Neural progenitor cell (in vitro differentiated cells): ENCODE measurements around the gene METTL3. TPM values are rescaled to one million over a fixed set of nuclear protein-coding genes. Genes with fewer than 3 reads are reported as not detected.

Experiments
- DNase-seq: peaks from one replicate; pipeline ENCODE4 v3.0.0-alpha.2; 2016; ENCODE audit warnings: low spot score
- H2AFZ ChIP-seq: fragments of 200-600 bp; sonication (generic); replicated peaks from 2 replicates; pipeline ENCODE4 v1.6.1; 2016; ENCODE audit warnings: antibody characterized with exemption
- H3F3A ChIP-seq: fragments of 200-600 bp; sonication (generic); 2 replicates; pipeline ENCODE4 v1.6.1; 2016; ENCODE audit warnings: antibody characterized with exemption, low read depth
- H3K27ac ChIP-seq: fragments of 200-600 bp; sonication (generic); 2 replicates; pipeline ENCODE4 v1.5.1; 2016; ENCODE audit warnings: mild to moderate bottlenecking
- H3K27me3 ChIP-seq: fragments of 200-600 bp; sonication (generic); 2 replicates; pipeline ENCODE4 v1.6.1; 2016; ENCODE audit warnings: mild to moderate bottlenecking, moderate library complexity
- H3K36me3 ChIP-seq: fragments of 200-600 bp; sonication (generic); 2 replicates; pipeline ENCODE4 v1.5.1; 2016
- H3K4me1 ChIP-seq: fragments of 200-600 bp; sonication (generic); 2 replicates; pipeline ENCODE4 v1.6.1; 2016; ENCODE audit warnings: mixed run types
- H3K4me2 ChIP-seq: fragments of 200-600 bp; sonication (generic); 2 replicates; pipeline ENCODE4 v1.6.1; 2016
- H3K4me3 ChIP-seq: fragments of 200-600 bp; sonication (generic); 2 replicates; pipeline ENCODE4 v1.5.1; 2016
- H3K79me2 ChIP-seq: fragments of 200-600 bp; sonication (generic); 2 replicates; pipeline ENCODE4 v1.6.1; 2016; ENCODE audit warnings: low read depth
- H3K9ac ChIP-seq: fragments of 200-600 bp; sonication (generic); 2 replicates; pipeline ENCODE4 v1.6.1; 2016
- H3K9me3 ChIP-seq: fragments of 200-600 bp; sonication (generic); 2 replicates; pipeline ENCODE4 v1.5.1; 2016; ENCODE audit warnings: low read depth
- H4K20me1 ChIP-seq: fragments of 200-600 bp; sonication (generic); 2 replicates; pipeline ENCODE4 v1.6.1; 2016; ENCODE audit warnings: low read depth
- H3K27ac Mint-ChIP-seq: 3 replicates; pipeline ENCODE4 v1.8.0; 2021; ENCODE audit warnings: mixed read lengths
- H3K27me3 Mint-ChIP-seq: 2 replicates; pipeline ENCODE4 v1.8.0; 2022; ENCODE audit warnings: low read depth, mild to moderate bottlenecking, inconsistent platforms, moderate library complexity, mixed read lengths; ENCODE audit not compliant: insufficient read depth
- H3K36me3 Mint-ChIP-seq: 3 replicates; pipeline ENCODE4 v1.8.0; 2021; ENCODE audit warnings: mixed read lengths
- H3K4me1 Mint-ChIP-seq: 3 replicates; pipeline ENCODE4 v1.8.0; 2021; ENCODE audit warnings: mixed read lengths
- H3K4me3 Mint-ChIP-seq: 3 replicates; pipeline ENCODE4 v1.8.0; 2021; ENCODE audit warnings: mild to moderate bottlenecking, moderate library complexity, mixed read lengths
- H3K9me3 Mint-ChIP-seq: 3 replicates; pipeline ENCODE4 v1.8.0; 2020; ENCODE audit warnings: mixed read lengths
- CTCF ChIP-seq: fragments of 200-600 bp; sonication (generic); IDR thresholded peaks from 2 replicates; pipeline ENCODE4 v1.5.1; 2017; ENCODE audit warnings: antibody characterized with exemption, mild to moderate bottlenecking
- EZH2 ChIP-seq: fragments of 200-600 bp; sonication (generic); IDR thresholded peaks from 2 replicates; pipeline ENCODE4 v1.6.1; 2017; ENCODE audit warnings: antibody characterized with exemption, mild to moderate bottlenecking, moderate library complexity
- EZH2phosphoT487 ChIP-seq: fragments of 200-600 bp; sonication (generic); IDR thresholded peaks from 2 replicates; pipeline ENCODE4 v1.6.1; 2017; ENCODE audit warnings: antibody characterized with exemption
- total RNA-seq: library from RNA; depleted of rRNA; stranded (reverse); fragments of >200 nt; gene quantifications from 2 replicates; pipeline ENCODE4 v1.2.3, GENCODE V29; 2015; ENCODE audit warnings: low replicate concordance

The METTL3 gene
- total RNA-seq, 1 donor from 2014 or later = 99.5 TPM

- H3K9me3 Mint-ChIP-seq = no peaks in the 10 kb centered on the region
- Histone ChIP-seq H2AFZ (peak overlapping the region; percentile 90), H3F3A (peaks cover 43% of the 10 kb centered on the region), H3K4me1 (peaks cover 40% of the 10 kb centered on the region), H3K79me2 (peaks cover 16% of the 10 kb centered on the region), H3K9ac (no peak overlapping the region), H3K4me2 (peak overlapping the region; percentile 83), H3K27me3 (no peaks in the 10 kb centered on the region), H3K4me3 (peak overlapping the region; percentile 41), H3K36me3 (no peaks in the 10 kb centered on the region), H3K9me3 (no peaks in the 10 kb centered on the region), H3K27ac (peak overlapping the region; percentile 85), H4K20me1 (no peaks in the 10 kb centered on the region)
- peak; percentile 42 for DNase-seq
- peak overlapping the region; percentile 50 for H3K27ac Mint-ChIP-seq
- peaks cover 4% of the 10 kb centered on the region for H3K36me3 Mint-ChIP-seq
- peak overlapping the region; percentile 57 for H3K4me3 Mint-ChIP-seq
- H3K27me3 Mint-ChIP-seq = peaks cover 12% of the 10 kb centered on the region
- H3K4me1 Mint-ChIP-seq = peaks cover 50% of the 10 kb centered on the region
- TF ChIP-seq CTCF (no peak), EZH2 (no peak)
Measured at GRCh38 chr14:21543521-21543960, 32.4 kb upstream of the METTL3 start.

- Histone ChIP-seq H2AFZ (no peak overlapping the region), H3K9me3 (no peaks in the 10 kb centered on the region), H3K4me2 (no peak overlapping the region), H3F3A (peaks cover 63% of the 10 kb centered on the region), H3K4me1 (peaks cover 55% of the 10 kb centered on the region), H3K79me2 (peaks cover 36% of the 10 kb centered on the region), H3K9ac (no peak overlapping the region), H3K27me3 (no peaks in the 10 kb centered on the region), H3K27ac (peak overlapping the region; percentile 56), H4K20me1 (no peaks in the 10 kb centered on the region), H3K36me3 (no peaks in the 10 kb centered on the region), H3K4me3 (no peak overlapping the region)
- Mint-ChIP-seq H3K27me3 (peaks cover 7% of the 10 kb centered on the region), H3K4me1 (peaks cover 57% of the 10 kb centered on the region), H3K27ac (peak overlapping the region; percentile 87), H3K4me3 (peak overlapping the region; percentile 66), H3K36me3 (no peaks in the 10 kb centered on the region), H3K9me3 (no peaks in the 10 kb centered on the region)
- no peak for DNase-seq
- TF ChIP-seq CTCF (no peak), EZH2 (no peak), EZH2phosphoT487 (no peak)
Measured at GRCh38 chr14:21541413-21542074, 30.4 kb upstream of the METTL3 start.

GRCh38 chr14:21539189-21539940 lies 28.2 kb upstream of the METTL3 start:
- peak overlapping the region; percentile 79 for H3K4me3 Mint-ChIP-seq
- H3K4me1 ChIP-seq = peaks cover 55% of the 10 kb centered on the region
- H3K36me3 ChIP-seq = no peaks in the 10 kb centered on the region
- peaks cover 13% of the 10 kb centered on the region for H4K20me1 ChIP-seq
- peaks cover 85% of the 10 kb centered on the region for H3F3A ChIP-seq
- H3K9ac ChIP-seq = peak overlapping the region; percentile 6
- H2AFZ ChIP-seq = no peak overlapping the region
- peak; percentile 92 for DNase-seq
- no peaks in the 10 kb centered on the region for H3K27me3 ChIP-seq
- no peaks in the 10 kb centered on the region for H3K36me3 Mint-ChIP-seq
- TF ChIP-seq EZH2phosphoT487 (no peak), CTCF (no peak), EZH2 (no peak)
- H3K4me1 Mint-ChIP-seq = peaks cover 66% of the 10 kb centered on the region
- H3K4me3 ChIP-seq = peak overlapping the region; percentile 41
- peak overlapping the region; percentile 99 for H3K27ac ChIP-seq
- peaks cover 5% of the 10 kb centered on the region for H3K27me3 Mint-ChIP-seq
- H3K9me3 Mint-ChIP-seq = no peaks in the 10 kb centered on the region
- H3K4me2 ChIP-seq = peak overlapping the region; percentile 96
- H3K79me2 ChIP-seq = peaks cover 58% of the 10 kb centered on the region
- H3K9me3 ChIP-seq = no peaks in the 10 kb centered on the region
- H3K27ac Mint-ChIP-seq = peak overlapping the region; percentile 94
